ENCODE measurements around the gene CABCOCO1. TPM values are rescaled to one million over a fixed set of nuclear protein-coding genes. Genes with fewer than 3 reads are reported as not detected.

Gene CABCOCO1
- total RNA-seq, 1 donor from 2014 or later: not detected

DNA sequence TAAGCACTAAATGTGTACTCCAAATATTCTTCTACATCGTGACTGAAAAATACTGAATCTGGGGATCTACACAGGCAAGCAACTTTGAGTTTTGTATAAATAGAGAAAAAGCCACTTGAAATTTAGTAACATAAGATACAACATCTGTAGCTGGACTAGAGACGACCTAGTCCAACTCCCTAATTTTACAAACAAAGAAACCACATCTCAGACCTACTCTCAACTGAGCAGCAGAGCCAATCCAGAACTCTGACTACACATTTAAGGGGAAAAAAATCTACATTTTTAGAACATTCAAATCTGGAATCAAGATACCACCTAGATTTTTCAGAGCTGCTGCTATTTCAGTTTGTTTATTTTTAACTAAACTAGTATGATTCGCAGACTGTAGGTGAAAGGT, 88.9 kb downstream of the CABCOCO1 start:
- Mint-ChIP-seq H3K9me3 (no peaks in the 10 kb centered on the region), H3K27me3 (no peaks in the 10 kb centered on the region), H3K4me3 (no peak overlapping the region), H3K27ac (no peak overlapping the region), H3K4me1 (peaks cover 38% of the 10 kb centered on the region), H3K36me3 (ENCODE audit: low read depth) (no peaks in the 10 kb centered on the region)
- TF ChIP-seq, protein P1, sequence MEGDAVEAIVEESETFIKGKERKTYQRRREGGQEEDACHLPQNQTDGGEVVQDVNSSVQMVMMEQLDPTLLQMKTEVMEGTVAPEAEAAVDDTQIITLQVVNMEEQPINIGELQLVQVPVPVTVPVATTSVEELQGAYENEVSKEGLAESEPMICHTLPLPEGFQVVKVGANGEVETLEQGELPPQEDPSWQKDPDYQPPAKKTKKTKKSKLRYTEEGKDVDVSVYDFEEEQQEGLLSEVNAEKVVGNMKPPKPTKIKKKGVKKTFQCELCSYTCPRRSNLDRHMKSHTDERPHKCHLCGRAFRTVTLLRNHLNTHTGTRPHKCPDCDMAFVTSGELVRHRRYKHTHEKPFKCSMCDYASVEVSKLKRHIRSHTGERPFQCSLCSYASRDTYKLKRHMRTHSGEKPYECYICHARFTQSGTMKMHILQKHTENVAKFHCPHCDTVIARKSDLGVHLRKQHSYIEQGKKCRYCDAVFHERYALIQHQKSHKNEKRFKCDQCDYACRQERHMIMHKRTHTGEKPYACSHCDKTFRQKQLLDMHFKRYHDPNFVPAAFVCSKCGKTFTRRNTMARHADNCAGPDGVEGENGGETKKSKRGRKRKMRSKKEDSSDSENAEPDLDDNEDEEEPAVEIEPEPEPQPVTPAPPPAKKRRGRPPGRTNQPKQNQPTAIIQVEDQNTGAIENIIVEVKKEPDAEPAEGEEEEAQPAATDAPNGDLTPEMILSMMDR (IDR thresholded peaks at IDR 0.05): no peak
- no peak for DNase-seq
- intact Hi-C loops (cut with micrococcal nuclease): loop anchor here (1.0 to 10.0 kb wide), 7 partner anchors 84 to 671 kb away; no protein-coding TSS in a partner anchor
- ATAC-seq (ENCODE audit: low read depth): no peak
- ChIA-PET POLR2A (interaction anchor here (1.0 to 4.0 kb wide), 4 partner anchors 145 to 494 kb away, joined by 7 to 72 read pairs (median 12); partner anchors contain the start of gene ARID5B), CTCF (interaction anchor here (1.0 to 4.3 kb wide), 24 partner anchors 10 to 611 kb away, joined by 3 to 31 read pairs (median 5); partner anchors contain the start of gene ARID5B)

DNA sequence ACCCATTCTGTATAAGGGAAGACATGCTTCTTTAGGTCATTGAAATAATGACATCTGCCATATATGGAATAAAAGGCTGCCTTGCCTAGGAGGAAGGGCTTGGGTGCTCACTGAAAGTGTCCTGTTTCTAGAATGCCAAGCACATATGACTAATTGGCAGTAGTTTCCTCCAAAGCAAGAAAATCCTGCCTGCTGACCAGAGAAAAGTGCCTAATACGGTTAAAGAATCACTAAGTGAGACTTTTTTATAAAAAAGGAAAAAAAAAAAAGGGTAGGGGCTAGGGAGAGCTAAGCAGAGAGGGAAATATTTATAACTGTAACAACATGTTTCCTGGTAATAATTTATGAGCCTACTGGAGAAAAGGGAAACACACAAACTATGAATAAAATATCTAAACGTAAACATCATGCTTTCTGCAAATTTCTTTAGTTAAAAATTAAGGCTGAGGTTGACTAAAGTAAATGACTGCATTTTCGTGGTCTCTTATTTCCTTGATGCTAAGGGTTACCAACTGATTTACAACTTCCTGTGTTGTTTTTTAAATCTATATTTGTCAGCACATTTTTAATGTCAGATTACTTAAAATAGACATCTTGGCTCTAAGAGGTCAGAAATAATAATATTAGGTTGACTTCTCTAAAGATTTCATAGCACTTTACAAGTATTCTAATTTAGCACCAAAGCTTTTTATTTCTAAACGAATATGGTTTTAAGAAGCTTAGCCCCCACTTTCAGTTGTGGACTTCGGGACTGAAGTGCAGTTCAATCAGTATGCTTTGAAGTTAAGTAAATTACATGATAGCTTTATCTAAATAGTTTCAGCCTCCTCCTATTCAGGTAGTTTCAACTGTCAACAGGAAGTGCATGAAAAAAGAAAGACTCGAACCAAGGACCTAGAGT, 89.6 kb downstream of the CABCOCO1 start:
- ChIA-PET CTCF (interaction anchor here (1.5 to 4.3 kb wide), 7 partner anchors 9 to 493 kb away, joined by 3 to 31 read pairs (median 10); partner anchors contain the start of gene ARID5B), POLR2A (interaction anchor here (1.1 to 4.0 kb wide), 4 partner anchors 145 to 493 kb away, joined by 4 to 72 read pairs (median 12); partner anchors contain the start of gene ARID5B)
- H3K4me3 Mint-ChIP-seq: peak overlapping the region; percentile 51
- H3K27ac Mint-ChIP-seq: no peak overlapping the region
- DNase-seq: no peak
- intact Hi-C loops (cut with micrococcal nuclease): loop anchor here (10.0 kb wide), 1 partner anchor 332 kb away; no protein-coding TSS in a partner anchor
- H3K9me3 Mint-ChIP-seq: no peaks in the 10 kb centered on the region
- no peak for ATAC-seq (ENCODE audit: low read depth)
- H3K36me3 Mint-ChIP-seq (ENCODE audit: low read depth): no peaks in the 10 kb centered on the region
- peaks cover 38% of the 10 kb centered on the region for H3K4me1 Mint-ChIP-seq
- TF ChIP-seq, protein P1 (IDR thresholded peaks at IDR 0.05): no peak
- H3K27me3 Mint-ChIP-seq: no peaks in the 10 kb centered on the region

- Mint-ChIP-seq H3K36me3 (ENCODE audit: low read depth) (no peaks in the 10 kb centered on the region), H3K9me3 (no peaks in the 10 kb centered on the region), H3K4me1 (peaks cover 38% of the 10 kb centered on the region), H3K27me3 (no peaks in the 10 kb centered on the region), H3K27ac (no peak overlapping the region), H3K4me3 (no peak overlapping the region)
- ATAC-seq (ENCODE audit: low read depth) (no peak), DNase-seq (no peak)
- ChIA-PET CTCF (interaction anchor here (4.3 kb wide), 1 partner anchor 492 kb away, joined by 31 read pairs; no protein-coding TSS in a partner anchor), POLR2A (no interaction called here)
- TF ChIP-seq, protein P1 (IDR thresholded peaks at IDR 0.05): no peak
- intact Hi-C loops (cut with micrococcal nuclease): loop anchor here (10.0 kb wide), 1 partner anchor 331 kb away; no protein-coding TSS in a partner anchor
Observed at GRCh38 chr10:61753453-61753852, 90.7 kb downstream of the CABCOCO1 start.

- no peaks in the 10 kb centered on the region for H3K36me3 Mint-ChIP-seq (ENCODE audit: low read depth)
- TF ChIP-seq, protein P1 (IDR thresholded peaks at IDR 0.05): no peak
- ChIA-PET CTCF (no interaction called here), POLR2A (no interaction called here)
- no peak overlapping the region for H3K27ac Mint-ChIP-seq
- H3K27me3 Mint-ChIP-seq: no peaks in the 10 kb centered on the region
- ATAC-seq (ENCODE audit: low read depth): no peak
- H3K4me1 Mint-ChIP-seq: peaks cover 38% of the 10 kb centered on the region
- no peaks in the 10 kb centered on the region for H3K9me3 Mint-ChIP-seq
- intact Hi-C loops (cut with micrococcal nuclease): loop anchor here (10.0 kb wide), 1 partner anchor 330 kb away; no protein-coding TSS in a partner anchor
- no peak for DNase-seq
- H3K4me3 Mint-ChIP-seq: no peak overlapping the region
Observed at GRCh38 chr10:61754587-61755550, 92.1 kb downstream of the CABCOCO1 start.

Data from activated B cell treated with CpG ODN at 0.5 μM for 24 hours (primary cell).